Measurements from ENCODE around the gene PDZK1. TPM values are rescaled to one million over a fixed set of nuclear protein-coding genes. Genes with fewer than 3 reads are reported as not detected.
"Not testable (repeated sequence)": the region's sequence is repeated elsewhere in the genome, so short reads cannot be mapped to it uniquely, and the experiment has no call there.

PDZK1 gene
- 111 TPM for total RNA-seq

DNA sequence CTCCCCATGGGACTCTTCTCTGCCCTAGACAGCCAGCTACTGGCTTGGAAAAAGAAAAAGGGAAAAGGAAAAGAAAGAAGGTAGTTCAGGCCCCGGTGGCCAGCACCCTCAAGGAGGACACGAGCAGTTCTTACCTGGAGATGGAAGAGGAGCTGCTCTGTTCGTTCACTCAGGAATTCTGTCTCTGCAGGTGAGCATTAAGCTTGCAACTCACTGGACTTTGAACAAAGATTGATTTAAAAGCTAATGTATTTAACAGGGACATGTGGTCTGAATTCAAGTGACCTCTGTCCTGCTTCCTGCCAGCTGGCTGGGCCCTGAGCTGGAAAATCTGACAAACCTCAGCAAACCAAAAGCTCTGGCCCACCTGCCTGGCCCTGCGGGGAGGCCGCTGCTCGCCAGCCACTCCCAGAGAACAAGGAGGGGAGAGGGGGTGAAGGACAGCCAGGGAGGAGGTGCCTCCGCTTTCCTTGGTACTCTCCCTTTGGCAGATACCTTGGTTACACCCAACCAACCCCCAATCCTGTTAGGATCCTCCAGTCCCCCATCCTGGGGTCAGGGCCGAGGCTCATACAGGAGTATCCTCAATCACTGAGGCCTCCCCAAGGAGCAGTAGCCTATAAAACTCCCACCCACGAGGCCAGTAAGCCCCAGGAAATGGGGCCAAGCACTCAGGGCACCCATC, at the start of gene PDZK1:
Gene PDZK1, minus strand, starts transcription at position 186 of the 685 bp plus-strand sequence. CDS start 19,347 bp downstream, outside the sequence.
- peak; percentile 68 for DNase-seq (ENCODE audit: low spot score)

DNA sequence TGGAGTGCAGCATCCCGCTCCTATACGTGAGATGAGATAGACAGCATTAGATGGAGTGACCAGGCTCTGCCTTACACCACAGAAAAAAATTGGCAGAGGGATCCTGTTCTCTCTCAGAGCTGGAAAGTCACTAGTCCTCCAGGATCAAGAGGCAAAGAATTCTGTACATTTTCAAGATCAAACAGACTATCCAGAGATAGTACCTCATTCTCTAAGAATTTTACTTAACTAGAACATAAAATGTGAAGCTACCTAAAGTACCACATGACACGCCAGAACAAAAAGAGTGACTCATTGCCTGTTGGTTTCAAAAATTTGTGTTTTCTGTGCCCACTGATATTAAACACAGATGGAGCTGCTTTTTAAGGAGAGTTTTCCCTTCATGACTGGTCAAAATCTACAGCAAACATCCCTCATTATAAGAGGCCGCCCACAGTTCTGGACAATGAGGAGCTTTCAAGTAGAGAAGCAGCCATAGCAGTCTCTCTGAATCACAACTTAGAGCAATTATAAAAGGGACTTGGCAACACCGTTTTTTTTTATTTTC, 44.4 kb upstream of the PDZK1 start:
- no peak for DNase-seq (ENCODE audit: low spot score)

DNA sequence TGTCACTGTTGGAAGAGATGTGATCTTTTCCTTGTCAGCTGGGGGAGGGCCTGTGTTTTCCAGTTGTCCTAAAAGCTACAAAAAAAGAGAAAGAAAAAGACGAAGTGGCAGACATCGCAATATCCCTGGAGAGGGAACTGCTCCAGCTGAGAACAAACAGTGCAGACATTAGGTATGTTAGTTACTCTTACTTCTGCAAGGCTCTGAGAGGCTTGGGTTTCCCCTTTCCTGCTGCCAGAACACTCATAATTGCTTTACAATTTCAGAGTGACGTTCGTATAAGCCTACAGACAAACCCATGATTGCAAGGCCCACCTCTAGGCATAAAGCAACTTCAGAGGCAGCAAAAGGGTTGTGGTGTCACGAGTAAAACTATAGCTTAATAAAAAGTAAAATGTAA, 43.3 kb upstream of the PDZK1 start:
- no peak for DNase-seq (ENCODE audit: low spot score)

DNA sequence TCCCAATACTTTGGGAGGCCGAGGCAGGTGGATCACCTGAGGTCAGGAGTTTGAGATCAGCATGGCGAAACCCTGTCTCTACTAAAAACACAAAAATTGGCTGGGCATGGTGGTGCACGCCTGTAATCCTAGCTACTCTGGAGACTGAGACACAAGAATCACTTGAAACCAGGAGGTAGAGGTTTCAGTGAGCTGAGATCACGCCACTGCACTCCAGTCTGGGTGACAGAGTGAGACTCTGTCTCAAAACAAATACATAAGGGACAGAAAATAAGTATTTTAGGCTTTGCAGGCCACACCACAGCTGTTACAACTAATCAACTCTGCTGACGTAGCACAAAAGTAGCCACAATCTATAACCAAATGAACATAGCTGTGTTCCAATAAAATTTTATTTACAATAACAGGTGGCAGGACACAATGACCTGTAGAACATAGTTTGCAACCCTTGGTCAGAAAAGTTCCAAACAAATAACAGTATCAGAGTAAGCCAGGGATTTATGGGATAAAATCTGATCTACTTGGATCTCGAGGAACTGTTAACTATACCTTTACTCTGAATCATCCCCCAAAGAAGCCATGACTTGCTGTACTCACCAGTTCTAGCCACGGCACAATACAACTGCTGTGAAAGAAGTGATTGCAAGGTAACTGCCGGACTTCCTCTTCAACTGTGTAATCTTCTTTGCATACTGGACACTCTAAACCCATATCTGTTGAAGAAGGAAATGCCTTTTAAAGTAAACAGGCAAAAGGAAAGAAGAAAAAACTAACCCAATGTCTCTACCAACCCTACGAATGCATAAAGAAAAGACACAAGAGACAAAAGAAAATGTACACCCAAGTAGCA, 40.5 kb upstream of the PDZK1 start:
- DNase-seq (ENCODE audit: low spot score) = no peak

- no peak for DNase-seq (ENCODE audit: low spot score)
These were observed 33.1 kb upstream of the PDZK1 start for GRCh38 chr1:145740269-145740668.

- DNase-seq (ENCODE audit: low spot score) = no peak
These were observed 29.0 kb upstream of the PDZK1 start for GRCh38 chr1:145736191-145736590.

DNA sequence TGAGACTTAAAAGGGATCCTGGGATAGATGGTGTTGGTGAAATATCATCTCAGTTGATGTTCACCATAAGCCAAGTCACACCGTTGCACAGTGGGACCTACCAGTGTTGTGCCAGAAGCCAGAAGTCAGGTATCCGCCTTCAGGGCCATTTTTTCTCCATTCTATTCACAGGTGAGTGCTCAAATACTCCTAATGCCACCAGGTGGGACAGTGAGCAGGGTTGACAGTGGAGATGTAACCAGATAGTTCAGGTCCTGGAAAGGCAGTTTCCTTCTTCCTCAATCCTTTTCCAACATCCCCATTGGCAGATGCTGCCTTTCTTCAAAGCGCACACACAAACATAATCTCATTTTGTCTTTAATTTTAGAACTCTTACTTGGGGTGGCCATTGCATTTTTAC, 23.7 kb upstream of the PDZK1 start:
- no peak for DNase-seq (ENCODE audit: low spot score)

GRCh38 chr1:145730467-145730866, 23.3 kb upstream of the PDZK1 start:
- DNase-seq (ENCODE audit: low spot score) = no peak

GRCh38 chr1:145729666-145730436, 22.7 kb upstream of the PDZK1 start:
- no peak for DNase-seq (ENCODE audit: low spot score)

DNA sequence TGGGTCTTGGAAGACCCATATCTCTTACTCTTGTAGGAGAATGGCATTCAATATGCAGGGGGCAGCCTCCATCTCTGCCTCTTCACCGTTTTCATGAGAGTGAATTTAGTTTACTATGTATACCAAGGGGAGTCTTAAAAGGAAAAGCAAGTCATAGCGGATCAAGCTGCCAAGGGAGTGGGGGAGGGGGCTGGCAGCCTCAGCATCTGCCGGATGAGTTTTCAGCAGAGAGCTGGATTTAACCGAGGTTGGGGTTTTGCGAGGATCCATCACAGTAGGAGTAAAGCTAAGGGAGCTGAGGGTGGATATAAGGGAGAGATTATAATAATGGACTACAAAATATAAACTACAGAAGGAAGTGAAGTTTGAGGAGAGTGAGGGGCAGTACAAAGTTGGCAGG, 22.0 kb upstream of the PDZK1 start:
- no peak for DNase-seq (ENCODE audit: low spot score)

- not testable (repeated sequence) for DNase-seq (ENCODE audit: low spot score)
These were observed 19.0 kb upstream of the PDZK1 start for GRCh38 chr1:145726193-145726592.

DNA sequence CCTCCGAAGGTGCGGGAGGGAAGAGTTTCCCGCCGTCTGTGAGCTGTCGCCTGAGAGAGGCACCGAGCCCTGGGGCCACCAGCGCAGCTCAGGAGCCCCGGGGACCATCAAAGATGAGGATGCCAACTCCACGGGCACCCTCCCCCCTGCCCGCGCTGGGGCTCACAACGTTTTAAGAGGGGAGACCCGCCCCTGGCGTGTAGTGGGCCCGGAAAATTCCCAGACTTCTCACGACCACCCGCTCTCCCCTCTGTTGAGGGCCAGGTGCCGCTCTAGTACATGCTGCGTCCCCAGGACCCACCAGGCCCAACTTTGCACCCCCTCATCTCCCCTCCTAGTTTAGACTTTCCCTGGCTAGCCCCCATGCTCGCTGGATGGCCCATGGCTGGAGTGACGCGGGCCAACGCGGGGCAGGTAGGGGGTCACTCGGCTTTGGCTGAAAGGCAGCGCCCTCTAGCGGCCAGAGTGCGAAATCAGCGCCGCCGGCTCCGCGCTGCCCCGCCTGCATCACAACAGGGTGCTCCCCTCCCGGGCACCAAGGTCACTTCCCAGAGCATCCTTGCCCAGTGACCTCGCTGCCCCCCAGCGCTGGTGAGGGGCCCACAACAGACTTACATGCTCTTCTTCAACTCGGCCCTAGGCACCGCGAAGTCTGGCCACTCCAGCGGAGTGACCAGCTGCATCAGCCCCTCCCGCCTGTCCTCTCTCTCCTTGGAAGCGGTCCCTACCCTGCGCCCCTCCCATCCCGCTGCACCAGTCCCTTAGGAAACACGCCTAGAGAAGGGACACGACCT, 13.9 kb upstream of the PDZK1 start:
- DNase-seq (ENCODE audit: low spot score) = peak; percentile 66

- no peak for DNase-seq (ENCODE audit: low spot score)
These were observed 13.3 kb upstream of the PDZK1 start for GRCh38 chr1:145720556-145720877.

DNA sequence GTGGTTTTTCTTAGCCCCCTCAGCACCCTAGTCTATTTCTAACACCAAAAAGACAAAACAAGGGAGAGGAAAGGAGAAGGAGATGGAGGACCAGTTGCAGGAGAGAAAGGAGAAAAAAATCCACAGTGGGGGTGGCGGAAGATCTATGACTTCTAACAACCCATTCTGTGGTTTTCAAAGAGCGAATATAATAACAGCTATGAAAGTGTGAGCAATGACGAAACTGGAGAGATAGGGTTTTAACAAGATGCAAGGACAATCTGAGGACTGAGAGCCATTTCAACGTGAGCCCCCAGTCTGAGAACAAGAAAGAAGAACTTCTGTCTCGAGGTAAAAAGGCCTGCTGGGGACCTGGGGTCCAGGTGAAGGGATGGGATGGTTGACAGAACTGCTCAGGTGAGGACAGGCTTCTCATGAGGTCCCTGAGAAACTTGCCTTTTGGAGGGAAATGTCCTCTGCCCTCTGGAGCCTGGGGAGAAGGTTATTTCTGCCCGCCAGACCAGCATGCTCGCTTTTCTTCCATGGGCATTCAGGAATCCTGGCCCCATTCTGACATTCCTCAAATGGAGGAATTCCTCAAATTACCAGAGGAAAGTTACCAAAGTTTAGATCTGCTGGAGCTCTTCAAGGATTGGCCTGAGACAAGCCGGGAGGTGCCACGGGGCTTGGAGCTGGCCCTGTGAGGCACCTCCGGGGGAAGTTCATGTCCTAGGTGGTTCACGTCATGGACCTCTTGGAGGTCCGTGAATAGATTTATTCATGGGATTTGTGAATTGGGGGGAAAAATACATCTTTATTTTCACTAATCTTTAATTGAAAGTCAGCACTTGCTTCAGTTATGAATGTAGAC, 12.3 kb upstream of the PDZK1 start, which contains the start of gene CD160:
Gene CD160, plus strand, starts transcription at position 270 of the 850 bp plus-strand sequence. CDS start 8,829 bp downstream, outside the sequence.
- no peak for DNase-seq (ENCODE audit: low spot score)

- not testable (repeated sequence) for DNase-seq (ENCODE audit: low spot score)
These were observed 11.3 kb upstream of the PDZK1 start for GRCh38 chr1:145718465-145718864.

DNA sequence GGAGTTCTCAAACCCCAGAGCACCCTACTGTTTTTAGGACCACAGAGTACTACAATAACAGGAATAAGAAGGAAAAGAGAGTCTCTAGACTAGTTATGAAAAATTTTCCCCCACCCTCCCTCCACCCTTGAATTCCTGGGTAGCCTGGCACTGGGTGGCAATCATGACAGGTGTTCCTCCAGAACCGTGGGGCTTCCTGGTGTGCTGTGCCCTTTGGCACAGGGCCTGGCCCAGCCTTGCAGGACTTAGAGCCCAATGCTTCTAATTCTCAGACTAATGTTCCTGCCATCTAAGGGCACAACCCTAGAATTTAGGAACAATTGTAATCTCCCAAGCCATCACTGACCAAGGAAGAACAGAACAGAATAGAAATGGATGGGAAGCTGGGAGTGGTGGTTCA, 10.7 kb upstream of the PDZK1 start:
- DNase-seq (ENCODE audit: low spot score) = no peak

GRCh38 chr1:145716641-145717345, 9.6 kb upstream of the PDZK1 start:
- DNase-seq (ENCODE audit: low spot score) = no peak

GRCh38 chr1:145714524-145715111, 7.5 kb upstream of the PDZK1 start:
- DNase-seq (ENCODE audit: low spot score) = no peak

DNA sequence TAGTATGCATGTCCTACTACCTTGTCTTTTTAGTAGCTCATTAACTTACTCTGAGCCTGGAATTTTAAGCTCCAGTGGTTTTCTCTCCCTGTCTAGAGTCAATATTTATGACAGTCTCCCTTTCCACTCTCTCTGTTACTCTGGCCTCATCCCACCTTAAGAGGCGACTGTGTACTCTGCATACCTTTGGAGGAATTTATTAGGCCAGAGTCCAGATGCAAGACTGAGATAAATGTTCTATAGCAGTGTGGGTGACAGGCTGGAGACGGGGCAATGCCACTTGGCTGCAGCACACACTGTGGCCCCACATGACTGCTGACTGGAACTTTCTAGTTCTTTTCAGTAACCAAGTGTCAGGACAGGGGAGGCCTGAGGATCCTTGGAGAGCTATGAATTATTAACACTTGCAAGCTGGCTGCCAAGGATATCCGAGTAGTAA, 4.1 kb upstream of the PDZK1 start:
- DNase-seq (ENCODE audit: low spot score) = peak; percentile 82
